Measurements from ENCODE around the gene KIAA1549.

DNA sequence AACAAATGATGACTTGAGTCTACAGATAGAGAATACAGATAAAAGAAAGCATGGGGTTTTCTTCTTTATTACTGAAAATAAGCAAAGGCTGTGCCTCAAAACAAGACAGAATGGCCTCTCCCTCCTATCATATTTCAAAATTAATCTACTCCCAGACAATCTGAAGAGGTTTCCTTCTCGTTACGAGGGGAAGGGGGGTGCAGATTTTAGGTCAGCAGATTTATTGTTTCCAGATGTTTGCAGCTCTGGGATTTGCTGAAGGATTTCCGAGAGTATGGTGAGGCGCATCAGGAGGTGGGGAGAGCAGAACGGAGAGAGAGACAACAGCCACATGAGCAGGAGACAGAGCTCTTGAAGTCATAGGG is 89.8 kb downstream of the KIAA1549 start:
- TF ChIP-seq CTCF (optimal IDR thresholded peaks at IDR 0.05 in 1 of 3, IDR thresholded peaks at IDR 0.05 in 1 of 3, conservative IDR thresholded peaks at IDR 0.05 in 1 of 3; ENCODE audit: extremely low read depth in 1 of 3, insufficient read depth in 2 of 3, low read length in 3 of 3) (no peak), EZH2 (IDR thresholded peaks at IDR 0.05; ENCODE audit: low read length) (no peak)

All from keratinocyte (primary cell).